Osteocyte (in vitro differentiated cells): ENCODE data around the gene SHISA5. TPM values are rescaled to one million over a fixed set of nuclear protein-coding genes. Genes with fewer than 3 reads are reported as not detected.
A peak's percentile ranks its signal among the peaks of the same experiment; 100 is the strongest.

Experiments used
- DNase-seq: peaks from one replicate; pipeline ENCODE4 v3.0.0; 2021; ENCODE audit warnings: mixed read lengths; ENCODE audit not compliant: unreplicated experiment; ENCODE audit errors: extremely low spot score
- H3K27ac Mint-ChIP-seq: one replicate; pipeline ENCODE4 v1.8.0; 2021; ENCODE audit warnings: mild to moderate bottlenecking, mixed read lengths; ENCODE audit not compliant: unreplicated experiment
- H3K27me3 Mint-ChIP-seq: one replicate; pipeline ENCODE4 v1.8.0; 2021; ENCODE audit warnings: mixed read lengths; ENCODE audit not compliant: unreplicated experiment
- H3K36me3 Mint-ChIP-seq: one replicate; pipeline ENCODE4 v1.8.0; 2021; ENCODE audit warnings: mixed read lengths; ENCODE audit not compliant: unreplicated experiment
- H3K4me1 Mint-ChIP-seq: one replicate; pipeline ENCODE4 v1.8.0; 2021; ENCODE audit warnings: mixed read lengths; ENCODE audit not compliant: unreplicated experiment
- H3K4me3 Mint-ChIP-seq: one replicate; pipeline ENCODE4 v1.8.0; 2021; ENCODE audit warnings: mild to moderate bottlenecking, moderate library complexity, mixed read lengths; ENCODE audit not compliant: unreplicated experiment
- H3K9me3 Mint-ChIP-seq: one replicate; pipeline ENCODE4 v1.8.0; 2021; ENCODE audit warnings: mixed read lengths; ENCODE audit not compliant: unreplicated experiment
- total RNA-seq: library from RNA; stranded (reverse); gene quantifications from 2 replicates; pipeline ENCODE4 v1.2.1, GENCODE V29; 2021
- TF ChIP-seq, protein P1 (sequence below): fragments of 200-600 bp; sonication (generic); IDR thresholded peaks from 2 replicates; pipeline ENCODE4 v1.5.0; 2021; ENCODE audit warnings: antibody characterized with exemption, mild to moderate bottlenecking, moderate library complexity

SHISA5 gene
- total RNA-seq, 1 donor from 2014 or later, result 203 TPM

GRCh38 chr3:48505146-48505545 lies 1.2 kb upstream of the SHISA5 start:
- H3K4me1 Mint-ChIP-seq, result peaks cover 24% of the 10 kb centered on the region
- peak overlapping the region; percentile 63 for H3K27ac Mint-ChIP-seq
- TF ChIP-seq, protein P1, sequence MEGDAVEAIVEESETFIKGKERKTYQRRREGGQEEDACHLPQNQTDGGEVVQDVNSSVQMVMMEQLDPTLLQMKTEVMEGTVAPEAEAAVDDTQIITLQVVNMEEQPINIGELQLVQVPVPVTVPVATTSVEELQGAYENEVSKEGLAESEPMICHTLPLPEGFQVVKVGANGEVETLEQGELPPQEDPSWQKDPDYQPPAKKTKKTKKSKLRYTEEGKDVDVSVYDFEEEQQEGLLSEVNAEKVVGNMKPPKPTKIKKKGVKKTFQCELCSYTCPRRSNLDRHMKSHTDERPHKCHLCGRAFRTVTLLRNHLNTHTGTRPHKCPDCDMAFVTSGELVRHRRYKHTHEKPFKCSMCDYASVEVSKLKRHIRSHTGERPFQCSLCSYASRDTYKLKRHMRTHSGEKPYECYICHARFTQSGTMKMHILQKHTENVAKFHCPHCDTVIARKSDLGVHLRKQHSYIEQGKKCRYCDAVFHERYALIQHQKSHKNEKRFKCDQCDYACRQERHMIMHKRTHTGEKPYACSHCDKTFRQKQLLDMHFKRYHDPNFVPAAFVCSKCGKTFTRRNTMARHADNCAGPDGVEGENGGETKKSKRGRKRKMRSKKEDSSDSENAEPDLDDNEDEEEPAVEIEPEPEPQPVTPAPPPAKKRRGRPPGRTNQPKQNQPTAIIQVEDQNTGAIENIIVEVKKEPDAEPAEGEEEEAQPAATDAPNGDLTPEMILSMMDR, result no peak
- DNase-seq, result no peak
- no peaks in the 10 kb centered on the region for H3K36me3 Mint-ChIP-seq
- H3K9me3 Mint-ChIP-seq, result no peaks in the 10 kb centered on the region
- H3K27me3 Mint-ChIP-seq, result no peaks in the 10 kb centered on the region
- H3K4me3 Mint-ChIP-seq, result peak overlapping the region; percentile 80

- Mint-ChIP-seq H3K27me3 (no peaks in the 10 kb centered on the region), H3K9me3 (no peaks in the 10 kb centered on the region), H3K27ac (peak overlapping the region; percentile 88), H3K36me3 (peaks cover under 1% of the 10 kb centered on the region), H3K4me3 (peak overlapping the region; percentile 80), H3K4me1 (peaks cover 24% of the 10 kb centered on the region)
- no peak for DNase-seq
- TF ChIP-seq, protein P1, result no peak
Measured at GRCh38 chr3:48503401-48504050, 448 bp downstream of the SHISA5 start.

- Mint-ChIP-seq H3K27me3 (no peaks in the 10 kb centered on the region), H3K9me3 (no peaks in the 10 kb centered on the region), H3K4me3 (peak overlapping the region; percentile 80), H3K27ac (peak overlapping the region; percentile 88), H3K36me3 (peaks cover 6% of the 10 kb centered on the region), H3K4me1 (peaks cover 22% of the 10 kb centered on the region)
- no peak for DNase-seq
- TF ChIP-seq, protein P1, result no peak
Measured at GRCh38 chr3:48502728-48503168, 1.2 kb downstream of the SHISA5 start.

- DNase-seq, result no peak
- TF ChIP-seq, protein P1, result no peak
- Mint-ChIP-seq H3K4me1 (peaks cover 16% of the 10 kb centered on the region), H3K36me3 (peaks cover 9% of the 10 kb centered on the region), H3K4me3 (no peak overlapping the region), H3K27ac (peak overlapping the region; percentile 48), H3K27me3 (no peaks in the 10 kb centered on the region), H3K9me3 (no peaks in the 10 kb centered on the region)
Measured at GRCh38 chr3:48502121-48502520, 1.9 kb downstream of the SHISA5 start.

DNA sequence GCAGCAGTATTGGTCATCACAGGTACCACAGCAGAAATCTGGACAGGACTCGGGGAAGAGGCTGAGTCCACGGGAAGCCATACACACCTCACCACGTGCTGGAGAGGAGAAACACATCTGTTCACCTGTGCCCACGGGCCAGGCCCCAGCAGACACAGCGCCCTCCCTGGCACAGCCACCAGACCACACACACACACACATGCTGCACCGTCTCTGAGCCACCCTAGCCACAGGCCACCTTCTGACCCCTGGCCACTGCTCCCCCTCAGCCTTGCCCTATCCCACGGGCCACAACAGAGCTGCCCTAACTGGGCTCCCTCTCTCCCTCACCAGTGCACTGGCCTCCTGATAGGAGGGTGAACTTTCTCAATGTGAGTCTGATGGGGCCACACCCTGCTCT lies 2.8 kb downstream of the SHISA5 start:
- no peak for DNase-seq
- H3K4me3 Mint-ChIP-seq, result no peak overlapping the region
- peak overlapping the region; percentile 27 for H3K27ac Mint-ChIP-seq
- TF ChIP-seq, protein P1, result no peak
- peaks cover 16% of the 10 kb centered on the region for H3K4me1 Mint-ChIP-seq
- H3K27me3 Mint-ChIP-seq, result no peaks in the 10 kb centered on the region
- H3K9me3 Mint-ChIP-seq, result no peaks in the 10 kb centered on the region
- H3K36me3 Mint-ChIP-seq, result peaks cover 9% of the 10 kb centered on the region
